HG03196 (cell line): ENCODE results near the gene FADS3.

Experiments
- ATAC-seq: cut with Tn5 transposase; IDR thresholded peaks from one replicate; pipeline ENCODE4 v1.9.1; 2021; ENCODE audit not compliant: unreplicated experiment

FADS3 gene

DNA sequence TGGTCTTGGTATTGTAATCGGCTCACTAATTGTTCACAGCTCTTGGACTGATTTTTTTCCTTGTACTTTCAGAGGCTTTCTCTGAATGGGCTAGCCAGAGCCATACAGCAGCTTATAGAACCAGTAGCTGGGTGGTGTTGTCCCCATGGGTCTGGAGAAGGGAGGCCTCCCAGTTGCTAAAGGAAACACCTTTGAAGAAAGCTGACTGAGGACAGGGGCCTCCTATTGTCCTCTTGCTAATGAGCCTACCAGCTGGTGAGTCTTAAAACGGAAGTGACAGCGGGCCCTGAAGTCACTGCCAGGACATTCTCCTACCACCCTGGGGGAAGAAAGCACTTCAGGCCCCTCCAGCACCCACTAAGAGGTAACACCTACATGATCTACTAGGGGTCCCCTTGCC, 9.9 kb downstream of the FADS3 start:
- no peak for ATAC-seq

- no peak for ATAC-seq
These were observed 10.9 kb downstream of the FADS3 start for GRCh38 chr11:61880454-61880853.

DNA sequence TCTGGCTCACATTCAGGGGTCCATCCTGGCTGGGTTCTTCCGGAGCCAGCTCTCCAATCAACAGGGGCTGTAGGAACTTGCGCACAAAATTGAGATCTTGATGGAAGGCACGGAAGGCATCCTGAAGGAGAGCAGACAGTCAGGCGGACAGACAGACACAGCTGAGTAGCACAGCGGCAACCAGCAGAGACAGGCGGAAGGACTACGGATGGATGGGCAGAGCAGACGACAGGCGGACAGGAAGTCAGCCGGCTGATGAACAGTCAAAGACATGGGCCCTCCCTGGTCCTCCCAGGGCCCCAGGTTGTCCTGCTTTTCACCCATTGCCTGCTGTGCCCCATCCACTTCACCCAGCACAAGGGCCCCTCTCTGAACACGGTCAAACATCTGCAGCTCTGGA, 11.3 kb downstream of the FADS3 start:
- no peak for ATAC-seq

GRCh38 chr11:61879152-61879551, 12.2 kb downstream of the FADS3 start:
- no peak for ATAC-seq

DNA sequence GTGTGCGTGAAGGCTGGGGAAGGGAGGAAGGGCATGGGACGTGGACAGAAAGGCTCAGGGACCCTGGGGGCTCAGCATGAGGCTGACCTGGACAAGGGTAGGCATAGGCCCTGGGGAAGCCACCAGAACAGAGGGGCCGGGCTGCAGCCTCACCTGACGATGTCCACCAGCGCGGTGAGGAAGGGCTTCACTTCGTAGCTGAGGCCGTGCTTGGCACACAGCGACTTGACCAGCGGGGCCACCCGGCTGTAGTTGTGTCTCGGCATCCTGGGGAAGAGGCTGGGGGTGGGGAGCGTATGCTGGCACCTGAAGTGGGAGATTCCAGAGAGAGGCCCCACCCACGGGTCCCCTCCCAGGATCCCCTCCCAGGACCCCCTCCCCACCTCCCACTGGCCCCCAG, 15.6 kb downstream of the FADS3 start:
- no peak for ATAC-seq

DNA sequence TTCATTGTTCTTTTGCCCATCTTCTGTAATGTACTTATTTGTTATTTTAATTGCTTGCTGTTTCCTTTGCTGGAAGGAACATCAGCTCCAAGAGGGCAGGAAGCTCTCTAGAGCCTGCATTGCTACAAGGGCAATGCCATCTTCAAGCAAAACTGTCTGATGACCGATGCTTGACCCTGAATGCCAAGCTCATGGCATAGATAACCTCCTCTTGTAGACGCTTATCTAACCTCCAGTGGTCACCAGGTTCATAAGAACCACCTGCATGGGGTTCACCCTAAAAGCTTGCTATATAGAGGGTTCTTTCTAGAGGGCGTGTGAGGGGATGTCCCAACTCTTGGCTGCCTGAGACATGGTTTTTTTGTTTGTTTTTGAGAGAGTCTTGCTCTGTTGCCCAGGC, 16.5 kb downstream of the FADS3 start:
- no peak for ATAC-seq

DNA sequence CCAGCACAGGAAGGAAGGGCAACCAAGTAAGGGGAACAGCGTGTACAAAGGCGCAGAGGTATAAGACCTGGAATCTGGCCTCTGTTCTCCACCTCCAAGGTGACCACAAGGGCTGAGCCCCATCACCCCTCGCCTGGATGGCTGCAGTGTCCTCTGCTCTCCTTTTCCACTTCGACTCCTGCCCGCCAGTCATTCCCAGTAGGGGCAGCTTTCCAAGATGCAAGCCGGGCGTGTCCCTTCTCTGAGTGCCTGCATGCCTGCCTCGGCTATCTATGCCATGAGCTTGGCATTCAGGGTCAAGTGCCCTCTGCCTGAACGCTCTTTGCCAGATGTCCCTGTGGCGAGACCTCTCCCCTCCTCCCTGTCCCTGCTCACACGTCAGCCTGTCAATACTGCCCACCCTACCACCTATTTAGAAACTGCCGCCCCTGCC, 17.0 kb downstream of the FADS3 start:
- no peak for ATAC-seq

DNA sequence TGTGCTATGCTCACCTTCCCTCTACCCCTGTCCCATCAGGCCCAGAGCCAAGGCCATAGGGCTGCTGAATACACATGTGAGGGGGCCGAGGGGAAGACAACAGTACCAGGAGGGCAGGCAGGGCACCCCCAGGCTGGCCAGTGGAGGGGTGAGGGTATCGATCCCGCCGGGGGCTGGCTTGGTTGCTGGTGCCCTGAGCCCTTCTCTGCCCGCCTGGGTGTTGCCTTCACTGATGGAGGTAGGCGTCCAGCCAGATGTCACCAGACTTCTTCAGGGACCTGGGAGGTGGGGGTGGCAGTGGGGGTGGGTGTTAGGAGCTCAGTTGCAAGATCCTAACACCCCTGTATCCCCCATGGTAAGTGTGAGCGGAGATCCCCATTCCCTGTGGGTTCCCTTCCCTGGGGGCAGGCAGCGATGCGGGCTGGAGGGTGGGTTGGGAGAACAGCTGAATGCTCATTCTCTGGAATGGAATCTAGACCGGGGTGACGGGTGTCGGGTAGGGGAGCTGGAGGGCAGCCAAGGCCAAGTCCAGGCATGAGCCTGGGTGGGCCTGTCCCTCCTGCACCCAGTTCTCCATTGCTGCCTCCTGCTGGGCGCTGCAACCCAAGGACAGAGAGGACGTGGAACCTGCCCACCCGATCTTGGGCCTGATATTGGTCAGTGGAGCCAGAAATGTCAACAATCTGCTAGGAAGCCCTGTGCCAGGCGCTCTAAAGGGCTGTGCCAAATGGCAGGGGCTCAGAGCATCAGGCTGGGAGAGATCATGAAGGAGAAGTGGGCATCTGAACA, 17.6 kb downstream of the FADS3 start:
- no peak for ATAC-seq

GRCh38 chr11:61872935-61873565, 18.3 kb downstream of the FADS3 start:
- no peak for ATAC-seq

- ATAC-seq = no peak
These were observed 20.2 kb downstream of the FADS3 start for GRCh38 chr11:61871158-61871597.

GRCh38 chr11:61870541-61871031, 20.8 kb downstream of the FADS3 start:
- ATAC-seq = no peak

DNA sequence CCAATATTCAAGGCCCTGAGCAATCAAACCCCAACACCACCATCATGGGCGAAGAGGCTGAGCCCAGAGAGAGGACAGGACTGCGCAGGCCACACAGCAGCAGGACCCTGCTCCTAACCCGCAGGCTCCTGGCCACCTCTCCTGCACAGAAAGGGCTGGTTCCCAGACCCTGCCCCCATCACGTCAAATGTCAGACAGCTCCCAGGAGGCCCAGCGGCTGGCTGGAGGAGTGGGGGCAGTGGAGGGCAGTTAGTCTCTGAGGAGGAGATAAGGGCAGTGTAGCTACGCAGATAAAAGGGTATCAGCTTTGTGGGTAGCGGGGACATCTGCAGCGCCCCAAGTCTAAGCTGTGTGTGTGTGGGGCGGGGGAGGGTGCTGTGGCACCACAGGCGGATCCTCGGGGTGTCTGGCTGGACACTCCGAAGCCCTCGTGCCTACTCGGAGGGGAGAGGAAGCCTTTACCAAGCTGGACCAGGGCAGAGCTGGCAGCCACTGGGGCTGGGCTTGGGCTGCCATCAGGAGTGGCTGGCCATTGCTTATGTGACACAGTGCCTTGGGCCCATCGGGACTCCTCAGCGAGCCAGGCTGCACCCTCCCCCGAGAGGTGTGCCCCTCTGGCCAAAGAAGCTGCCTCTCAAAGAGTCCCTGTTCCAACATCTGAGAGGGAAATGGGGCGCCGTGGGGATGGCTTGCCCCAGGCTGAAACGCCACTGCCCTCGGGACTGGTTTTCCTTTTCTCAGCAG, 21.5 kb downstream of the FADS3 start:
- no peak for ATAC-seq

DNA sequence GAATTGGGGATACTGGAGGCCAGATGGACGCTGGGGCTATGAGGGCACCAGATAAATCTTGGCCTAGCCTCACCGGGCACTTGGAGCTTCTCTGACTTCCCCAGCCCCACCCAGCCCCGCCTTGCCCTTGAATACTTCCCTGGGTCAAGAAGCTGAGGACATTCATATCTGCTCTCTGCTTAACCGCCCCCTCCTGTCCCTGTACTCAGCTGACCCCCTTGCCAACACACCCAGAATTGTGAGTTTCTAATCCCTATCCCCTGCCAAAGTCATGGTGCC, 22.0 kb downstream of the FADS3 start:
- ATAC-seq = no peak

GRCh38 chr11:61868571-61869428, 22.5 kb downstream of the FADS3 start:
- ATAC-seq = no peak

DNA sequence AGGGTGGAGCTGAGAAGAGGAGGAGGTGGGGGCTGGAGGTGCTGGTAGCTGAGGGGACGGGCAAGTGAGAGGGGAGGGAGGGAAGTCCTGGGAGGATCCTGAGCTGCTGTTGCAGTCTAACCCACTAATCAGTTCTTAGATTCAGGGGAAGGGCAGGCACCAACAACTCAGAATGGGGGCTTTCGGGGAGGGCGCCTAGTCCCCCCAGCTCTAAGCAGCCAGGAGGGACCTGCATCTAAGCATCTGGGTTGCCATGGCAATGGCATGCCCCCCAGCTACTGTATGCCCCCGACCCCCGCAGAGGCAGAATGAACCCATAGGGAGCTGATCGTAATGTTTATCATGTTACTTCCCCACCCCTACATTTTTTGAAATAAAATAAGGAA, 24.4 kb downstream of the FADS3 start:
- ATAC-seq = no peak

- ATAC-seq = no peak
These were observed 25.0 kb downstream of the FADS3 start for GRCh38 chr11:61866231-61866957.

GRCh38 chr11:61864814-61865775, 26.2 kb downstream of the FADS3 start:
- no peak for ATAC-seq

GRCh38 chr11:61863548-61864081, 27.7 kb downstream of the FADS3 start:
- no peak for ATAC-seq
